Neural cell (in vitro differentiated cells): ENCODE measurements around the gene GMPPA. TPM values are rescaled to one million over a fixed set of nuclear protein-coding genes. Genes with fewer than 3 reads are reported as not detected.

Experiments
- H2AFZ ChIP-seq: fragments of 200-600, 300-800 bp; sonication (generic), shearing (Covaris generic); 2 replicates; pipeline ENCODE4 v1.6.0; 2014; ENCODE audit warnings: low read depth, mild to moderate bottlenecking, antibody characterized with exemption, low read length, moderate library complexity
- H3F3A ChIP-seq: fragments of 200-600 bp; shearing (Covaris generic); 2 replicates; pipeline ENCODE4 v1.6.1; 2016; ENCODE audit warnings: mild to moderate bottlenecking, moderate library complexity, mixed read lengths, antibody characterized with exemption, low read length; ENCODE audit not compliant: insufficient read depth, poor library complexity, severe bottlenecking
- H3K27ac ChIP-seq: fragments of 200-600, 300-800 bp; sonication (generic), shearing (Covaris generic); 2 replicates; pipeline ENCODE4 v1.5.1; 2014; ENCODE audit warnings: mild to moderate bottlenecking, low read length, moderate library complexity
- H3K27me3 ChIP-seq: fragments of 300-800, 200-600 bp; sonication (generic), shearing (Covaris generic); 2 replicates; pipeline ENCODE4 v1.6.0; 2014; ENCODE audit warnings: mild to moderate bottlenecking, low read depth, low read length, moderate library complexity; ENCODE audit not compliant: insufficient read depth
- H3K36me3 ChIP-seq: fragments of 300-800, 200-600 bp; sonication (generic), shearing (Covaris generic); 2 replicates; pipeline ENCODE4 v1.5.1; 2014; ENCODE audit warnings: mild to moderate bottlenecking, antibody characterized with exemption, low read length, moderate library complexity; ENCODE audit not compliant: insufficient read depth
- H3K4me2 ChIP-seq: fragments of 300-800, 200-600 bp; sonication (generic), shearing (Covaris generic); 2 replicates; pipeline ENCODE4 v1.6.0; 2014; ENCODE audit warnings: mild to moderate bottlenecking, low read length
- H3K4me3 ChIP-seq: fragments of 300-800, 200-600 bp; sonication (generic), shearing (Covaris generic); 2 replicates; pipeline ENCODE4 v1.5.1; 2014; ENCODE audit warnings: mild to moderate bottlenecking, low read length, moderate library complexity
- H3K79me2 ChIP-seq: fragments of 200-600 bp; shearing (Covaris generic); replicated peaks from 2 replicates; pipeline ENCODE4 v1.6.0; 2014; ENCODE audit warnings: mild to moderate bottlenecking, low read length, moderate library complexity; ENCODE audit not compliant: insufficient read depth
- H3K9ac ChIP-seq: fragments of 300-800, 200-600 bp; sonication (generic), shearing (Covaris generic); 2 replicates; pipeline ENCODE4 v1.6.1; 2016; ENCODE audit warnings: mild to moderate bottlenecking, low read length, mixed read lengths
- H3K9me2 ChIP-seq: fragments of 200-600 bp; shearing (Covaris generic); 2 replicates; pipeline ENCODE4 v1.6.1; 2016; ENCODE audit warnings: mild to moderate bottlenecking, low read length, mixed read lengths; ENCODE audit not compliant: insufficient read depth
- H3K9me3 ChIP-seq: fragments of 200-600, 300-800 bp; sonication (generic), shearing (Covaris generic); 2 replicates; pipeline ENCODE4 v1.6.1; 2016; ENCODE audit warnings: mild to moderate bottlenecking, mixed run types, low read length, moderate library complexity, mixed read lengths
- H4K20me1 ChIP-seq: fragments of 200-600 bp; shearing (Covaris generic); 2 replicates; pipeline ENCODE4 v1.6.1; 2016; ENCODE audit warnings: mild to moderate bottlenecking, mixed run types; ENCODE audit not compliant: insufficient read depth
- EP300 ChIP-seq: fragments of 450-650 bp; conservative IDR thresholded peaks from 2 replicates; pipeline ENCODE4 v1.6.1; 2014; ENCODE audit warnings: antibody characterized with exemption, mild to moderate bottlenecking, moderate library complexity; ENCODE audit not compliant: poor library complexity, severe bottlenecking
- EZH2 ChIP-seq: fragments of 200-600, 300-800 bp; shearing (Covaris generic), sonication (generic); IDR thresholded peaks from 2 replicates; pipeline ENCODE4 v1.6.1; 2014; ENCODE audit warnings: antibody characterized with exemption, low read length, borderline replicate concordance, mild to moderate bottlenecking; ENCODE audit not compliant: insufficient read depth, poor library complexity, severe bottlenecking
- MXI1 ChIP-seq: fragments of 450-650 bp; conservative IDR thresholded peaks from 2 replicates; pipeline ENCODE4 v1.6.1; 2014; ENCODE audit warnings: antibody characterized with exemption, mild to moderate bottlenecking; ENCODE audit not compliant: poor library complexity, severe bottlenecking
- POLR2AphosphoS5 ChIP-seq: IDR thresholded peaks from 2 replicates; pipeline ENCODE4 v1.6.1; 2012
- RAD21 ChIP-seq: fragments of 450-650 bp; conservative IDR thresholded peaks from 2 replicates; pipeline ENCODE4 v1.6.1; 2014; ENCODE audit warnings: antibody characterized with exemption, mild to moderate bottlenecking, moderate library complexity
- SMC3 ChIP-seq: fragments of 450-650 bp; conservative IDR thresholded peaks from 2 replicates; pipeline ENCODE4 v1.6.1; 2014; ENCODE audit warnings: antibody characterized with exemption, mild to moderate bottlenecking, moderate library complexity; ENCODE audit not compliant: poor library complexity
- TAF1 ChIP-seq: IDR thresholded peaks from 2 replicates; pipeline ENCODE4 v1.6.1; 2012; ENCODE audit warnings: low read depth
- polyA plus RNA-seq: library from polyadenylated mRNA; depleted of rRNA; stranded (reverse); fragments of >200 nt; gene quantifications from 2 replicates; pipeline ENCODE4 v1.2.3, GENCODE V29; 2014
- TF ChIP-seq, protein P1 (sequence below): fragments of 450-650 bp; IDR thresholded peaks from 2 replicates; pipeline ENCODE4 v1.5.1; 2014; ENCODE audit warnings: antibody characterized with exemption, mild to moderate bottlenecking, moderate library complexity; ENCODE audit not compliant: poor library complexity, severe bottlenecking
- TF ChIP-seq, protein P2 (sequence below): IDR thresholded peaks from 2 replicates; pipeline ENCODE4 v1.6.1; 2012; ENCODE audit warnings: borderline replicate concordance

Gene GMPPA
- polyA plus RNA-seq, 1 donor from 2014 or later = 20.4 TPM

DNA sequence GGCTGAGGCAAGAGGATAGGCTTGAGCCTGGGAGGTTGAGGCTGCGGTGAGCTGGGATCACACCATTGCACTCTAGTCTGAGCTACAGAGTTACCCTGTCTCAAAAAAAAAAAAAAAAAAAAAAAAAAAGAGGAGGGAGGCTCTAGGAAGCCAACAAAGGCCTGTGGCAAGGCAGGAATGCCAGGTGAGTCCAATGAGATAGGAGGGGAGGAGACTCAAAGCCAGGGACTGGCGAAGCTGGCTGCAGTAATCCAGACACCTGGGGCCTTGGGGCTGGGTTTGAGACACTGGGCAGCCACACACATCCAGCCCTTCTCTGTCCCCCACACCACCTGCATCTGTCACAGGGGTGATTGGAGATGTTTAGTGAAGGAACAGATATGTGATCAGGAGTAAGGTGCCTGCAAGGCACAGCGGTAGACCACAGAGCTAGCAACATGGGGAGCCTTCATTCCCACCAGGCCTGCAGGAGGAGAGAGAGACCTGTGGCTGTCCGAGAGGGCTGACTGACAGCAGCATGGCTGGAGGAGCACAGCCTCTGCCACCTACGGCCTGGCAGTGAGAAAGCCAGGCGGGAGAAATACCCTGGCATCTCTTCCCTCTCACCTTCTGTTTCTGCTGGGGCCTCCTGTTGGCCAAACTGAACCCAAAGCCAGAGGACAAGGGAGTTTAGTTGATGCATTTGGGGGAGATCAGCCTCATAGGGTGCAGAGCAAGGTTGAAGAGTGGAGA, 35.4 kb downstream of the GMPPA start:
- H3K4me3 ChIP-seq = no peak overlapping the region
- H4K20me1 ChIP-seq = no peaks in the 10 kb centered on the region
- no peaks in the 10 kb centered on the region for H3K36me3 ChIP-seq
- no peak overlapping the region for H3K4me2 ChIP-seq
- H3K9me3 ChIP-seq = no peaks in the 10 kb centered on the region
- no peaks in the 10 kb centered on the region for H3K9me2 ChIP-seq
- no peak overlapping the region for H3K9ac ChIP-seq
- no peaks in the 10 kb centered on the region for H3F3A ChIP-seq
- H3K27ac ChIP-seq = no peak overlapping the region
- H2AFZ ChIP-seq = no peak overlapping the region
- H3K27me3 ChIP-seq = peaks cover 5% of the 10 kb centered on the region
- no peak for TF ChIP-seq SMC3
- no peak for TF ChIP-seq MXI1
- no peak for TF ChIP-seq EZH2
- no peak for TF ChIP-seq EP300
- TF ChIP-seq, protein P1, sequence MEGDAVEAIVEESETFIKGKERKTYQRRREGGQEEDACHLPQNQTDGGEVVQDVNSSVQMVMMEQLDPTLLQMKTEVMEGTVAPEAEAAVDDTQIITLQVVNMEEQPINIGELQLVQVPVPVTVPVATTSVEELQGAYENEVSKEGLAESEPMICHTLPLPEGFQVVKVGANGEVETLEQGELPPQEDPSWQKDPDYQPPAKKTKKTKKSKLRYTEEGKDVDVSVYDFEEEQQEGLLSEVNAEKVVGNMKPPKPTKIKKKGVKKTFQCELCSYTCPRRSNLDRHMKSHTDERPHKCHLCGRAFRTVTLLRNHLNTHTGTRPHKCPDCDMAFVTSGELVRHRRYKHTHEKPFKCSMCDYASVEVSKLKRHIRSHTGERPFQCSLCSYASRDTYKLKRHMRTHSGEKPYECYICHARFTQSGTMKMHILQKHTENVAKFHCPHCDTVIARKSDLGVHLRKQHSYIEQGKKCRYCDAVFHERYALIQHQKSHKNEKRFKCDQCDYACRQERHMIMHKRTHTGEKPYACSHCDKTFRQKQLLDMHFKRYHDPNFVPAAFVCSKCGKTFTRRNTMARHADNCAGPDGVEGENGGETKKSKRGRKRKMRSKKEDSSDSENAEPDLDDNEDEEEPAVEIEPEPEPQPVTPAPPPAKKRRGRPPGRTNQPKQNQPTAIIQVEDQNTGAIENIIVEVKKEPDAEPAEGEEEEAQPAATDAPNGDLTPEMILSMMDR = no peak
- TF ChIP-seq TAF1 = no peak
- TF ChIP-seq RAD21 = no peak
- TF ChIP-seq, protein P2, sequence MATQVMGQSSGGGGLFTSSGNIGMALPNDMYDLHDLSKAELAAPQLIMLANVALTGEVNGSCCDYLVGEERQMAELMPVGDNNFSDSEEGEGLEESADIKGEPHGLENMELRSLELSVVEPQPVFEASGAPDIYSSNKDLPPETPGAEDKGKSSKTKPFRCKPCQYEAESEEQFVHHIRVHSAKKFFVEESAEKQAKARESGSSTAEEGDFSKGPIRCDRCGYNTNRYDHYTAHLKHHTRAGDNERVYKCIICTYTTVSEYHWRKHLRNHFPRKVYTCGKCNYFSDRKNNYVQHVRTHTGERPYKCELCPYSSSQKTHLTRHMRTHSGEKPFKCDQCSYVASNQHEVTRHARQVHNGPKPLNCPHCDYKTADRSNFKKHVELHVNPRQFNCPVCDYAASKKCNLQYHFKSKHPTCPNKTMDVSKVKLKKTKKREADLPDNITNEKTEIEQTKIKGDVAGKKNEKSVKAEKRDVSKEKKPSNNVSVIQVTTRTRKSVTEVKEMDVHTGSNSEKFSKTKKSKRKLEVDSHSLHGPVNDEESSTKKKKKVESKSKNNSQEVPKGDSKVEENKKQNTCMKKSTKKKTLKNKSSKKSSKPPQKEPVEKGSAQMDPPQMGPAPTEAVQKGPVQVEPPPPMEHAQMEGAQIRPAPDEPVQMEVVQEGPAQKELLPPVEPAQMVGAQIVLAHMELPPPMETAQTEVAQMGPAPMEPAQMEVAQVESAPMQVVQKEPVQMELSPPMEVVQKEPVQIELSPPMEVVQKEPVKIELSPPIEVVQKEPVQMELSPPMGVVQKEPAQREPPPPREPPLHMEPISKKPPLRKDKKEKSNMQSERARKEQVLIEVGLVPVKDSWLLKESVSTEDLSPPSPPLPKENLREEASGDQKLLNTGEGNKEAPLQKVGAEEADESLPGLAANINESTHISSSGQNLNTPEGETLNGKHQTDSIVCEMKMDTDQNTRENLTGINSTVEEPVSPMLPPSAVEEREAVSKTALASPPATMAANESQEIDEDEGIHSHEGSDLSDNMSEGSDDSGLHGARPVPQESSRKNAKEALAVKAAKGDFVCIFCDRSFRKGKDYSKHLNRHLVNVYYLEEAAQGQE = no peak
- TF ChIP-seq POLR2AphosphoS5 = no peak
- no peaks in the 10 kb centered on the region for H3K79me2 ChIP-seq

DNA sequence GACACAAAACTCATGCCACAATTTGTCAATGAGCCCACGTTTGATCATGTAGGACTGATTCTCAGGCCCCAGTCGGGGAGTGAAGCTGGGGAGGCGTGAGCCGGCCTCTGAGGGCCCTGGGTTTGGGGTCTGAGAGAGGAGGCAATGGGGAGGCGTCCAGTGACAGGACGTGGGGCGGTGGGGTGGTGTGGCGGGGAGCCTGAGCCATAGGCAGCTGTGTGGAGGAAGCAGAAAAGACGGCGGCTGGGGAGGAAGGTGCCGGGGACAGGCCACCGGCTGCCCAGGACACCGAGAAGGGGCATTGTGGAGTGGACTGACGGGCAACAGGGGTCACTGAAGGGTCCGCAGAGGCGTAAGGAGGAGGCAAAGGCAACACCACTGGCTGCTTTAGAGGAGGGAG, 37.7 kb downstream of the GMPPA start:
- Histone ChIP-seq H3K36me3 (peaks cover 5% of the 10 kb centered on the region), H3K9me3 (no peaks in the 10 kb centered on the region), H3K9me2 (no peaks in the 10 kb centered on the region), H4K20me1 (no peaks in the 10 kb centered on the region), H3K27ac (no peak overlapping the region), H3K4me2 (no peak overlapping the region), H3F3A (no peaks in the 10 kb centered on the region), H3K4me3 (no peak overlapping the region), H3K27me3 (no peaks in the 10 kb centered on the region), H2AFZ (no peak overlapping the region), H3K9ac (no peak overlapping the region), H3K79me2 (no peaks in the 10 kb centered on the region)
- TF ChIP-seq MXI1 (no peak), RAD21 (no peak), POLR2AphosphoS5 (no peak), SMC3 (no peak), TAF1 (no peak), EZH2 (no peak), EP300 (no peak)
- TF ChIP-seq, protein P2 = no peak
- TF ChIP-seq, protein P1 = no peak
